HL-60 (cell line): ENCODE data around the gene RBM46.

ENCODE experiments used
- POLR2AphosphoS5 ChIP-seq: IDR thresholded peaks from 2 replicates; pipeline ENCODE4 v1.6.1; 2012; ENCODE audit warnings: low read depth
- TF ChIP-seq, protein P1 (sequence below): IDR thresholded peaks from 2 replicates; pipeline ENCODE4 v1.6.1; 2012; ENCODE audit warnings: low read depth; ENCODE audit not compliant: insufficient replicate concordance
- TF ChIP-seq, protein P2 (sequence below): IDR thresholded peaks from one replicate; pipeline ENCODE4 v1.5.1; 2011; ENCODE audit warnings: low read length, control low read depth, inconsistent platforms; ENCODE audit not compliant: insufficient read depth

DNA sequence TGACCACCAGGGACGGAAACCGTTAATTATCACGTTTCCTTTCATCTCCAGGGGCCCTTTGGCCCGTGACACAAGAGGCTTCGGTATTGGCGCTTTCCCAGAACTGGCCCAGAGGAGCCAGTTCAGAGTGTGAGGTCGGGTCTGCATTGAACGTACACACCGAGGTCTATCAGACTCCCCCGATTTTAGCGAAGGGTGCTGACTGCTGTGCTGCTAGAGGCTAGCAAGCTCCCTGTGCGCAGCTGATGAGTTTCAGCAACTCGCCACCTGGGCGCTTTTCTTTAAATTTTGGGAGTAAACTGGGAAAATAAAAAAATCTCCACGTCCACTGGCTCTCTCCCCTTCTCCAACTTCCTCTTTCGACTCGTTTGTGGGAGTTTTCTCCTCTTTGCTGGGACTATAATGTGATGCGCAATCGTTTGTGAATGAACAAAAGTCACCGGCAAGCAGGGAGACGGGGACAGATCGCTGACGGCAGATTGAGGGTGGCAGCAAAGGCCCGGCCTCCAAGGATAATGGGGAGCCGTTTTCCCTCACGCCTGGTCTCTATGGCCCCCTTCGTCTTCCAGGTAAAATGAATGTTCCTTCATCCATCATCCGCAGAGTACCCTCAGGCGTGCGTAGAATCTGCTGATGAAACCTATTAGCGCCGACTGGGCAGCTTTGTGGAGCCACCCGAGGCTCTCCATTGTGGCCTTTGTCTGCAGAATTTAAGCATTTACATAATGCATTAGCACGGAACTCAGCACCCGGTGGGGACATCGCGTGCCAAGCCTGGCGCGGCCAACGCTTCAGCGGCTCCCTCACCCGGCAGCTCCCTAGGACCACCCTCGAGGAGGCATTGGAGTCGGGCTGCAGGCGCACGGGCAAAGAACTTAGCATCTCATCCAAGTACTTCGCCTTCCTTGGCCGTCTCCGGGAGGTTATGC is 38.9 kb upstream of the RBM46 start:
- TF ChIP-seq, protein P1, sequence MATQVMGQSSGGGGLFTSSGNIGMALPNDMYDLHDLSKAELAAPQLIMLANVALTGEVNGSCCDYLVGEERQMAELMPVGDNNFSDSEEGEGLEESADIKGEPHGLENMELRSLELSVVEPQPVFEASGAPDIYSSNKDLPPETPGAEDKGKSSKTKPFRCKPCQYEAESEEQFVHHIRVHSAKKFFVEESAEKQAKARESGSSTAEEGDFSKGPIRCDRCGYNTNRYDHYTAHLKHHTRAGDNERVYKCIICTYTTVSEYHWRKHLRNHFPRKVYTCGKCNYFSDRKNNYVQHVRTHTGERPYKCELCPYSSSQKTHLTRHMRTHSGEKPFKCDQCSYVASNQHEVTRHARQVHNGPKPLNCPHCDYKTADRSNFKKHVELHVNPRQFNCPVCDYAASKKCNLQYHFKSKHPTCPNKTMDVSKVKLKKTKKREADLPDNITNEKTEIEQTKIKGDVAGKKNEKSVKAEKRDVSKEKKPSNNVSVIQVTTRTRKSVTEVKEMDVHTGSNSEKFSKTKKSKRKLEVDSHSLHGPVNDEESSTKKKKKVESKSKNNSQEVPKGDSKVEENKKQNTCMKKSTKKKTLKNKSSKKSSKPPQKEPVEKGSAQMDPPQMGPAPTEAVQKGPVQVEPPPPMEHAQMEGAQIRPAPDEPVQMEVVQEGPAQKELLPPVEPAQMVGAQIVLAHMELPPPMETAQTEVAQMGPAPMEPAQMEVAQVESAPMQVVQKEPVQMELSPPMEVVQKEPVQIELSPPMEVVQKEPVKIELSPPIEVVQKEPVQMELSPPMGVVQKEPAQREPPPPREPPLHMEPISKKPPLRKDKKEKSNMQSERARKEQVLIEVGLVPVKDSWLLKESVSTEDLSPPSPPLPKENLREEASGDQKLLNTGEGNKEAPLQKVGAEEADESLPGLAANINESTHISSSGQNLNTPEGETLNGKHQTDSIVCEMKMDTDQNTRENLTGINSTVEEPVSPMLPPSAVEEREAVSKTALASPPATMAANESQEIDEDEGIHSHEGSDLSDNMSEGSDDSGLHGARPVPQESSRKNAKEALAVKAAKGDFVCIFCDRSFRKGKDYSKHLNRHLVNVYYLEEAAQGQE = no peak
- no peak for TF ChIP-seq POLR2AphosphoS5
- TF ChIP-seq, protein P2, sequence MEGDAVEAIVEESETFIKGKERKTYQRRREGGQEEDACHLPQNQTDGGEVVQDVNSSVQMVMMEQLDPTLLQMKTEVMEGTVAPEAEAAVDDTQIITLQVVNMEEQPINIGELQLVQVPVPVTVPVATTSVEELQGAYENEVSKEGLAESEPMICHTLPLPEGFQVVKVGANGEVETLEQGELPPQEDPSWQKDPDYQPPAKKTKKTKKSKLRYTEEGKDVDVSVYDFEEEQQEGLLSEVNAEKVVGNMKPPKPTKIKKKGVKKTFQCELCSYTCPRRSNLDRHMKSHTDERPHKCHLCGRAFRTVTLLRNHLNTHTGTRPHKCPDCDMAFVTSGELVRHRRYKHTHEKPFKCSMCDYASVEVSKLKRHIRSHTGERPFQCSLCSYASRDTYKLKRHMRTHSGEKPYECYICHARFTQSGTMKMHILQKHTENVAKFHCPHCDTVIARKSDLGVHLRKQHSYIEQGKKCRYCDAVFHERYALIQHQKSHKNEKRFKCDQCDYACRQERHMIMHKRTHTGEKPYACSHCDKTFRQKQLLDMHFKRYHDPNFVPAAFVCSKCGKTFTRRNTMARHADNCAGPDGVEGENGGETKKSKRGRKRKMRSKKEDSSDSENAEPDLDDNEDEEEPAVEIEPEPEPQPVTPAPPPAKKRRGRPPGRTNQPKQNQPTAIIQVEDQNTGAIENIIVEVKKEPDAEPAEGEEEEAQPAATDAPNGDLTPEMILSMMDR = no peak
